Endothelial cell of umbilical vein (primary cell): ENCODE data around the gene PLEKHM2. TPM values are rescaled to one million over a fixed set of nuclear protein-coding genes. Genes with fewer than 3 reads are reported as not detected.

Experiments
- BruUV-seq: library from RNA; stranded (reverse); fragments of 400-500 nt; replicated peaks from 2 replicates; lab custom pipeline; 2021; lab: Mats Ljungman, UMichigan
- CTCF ChIA-PET: fragments of 300-600, 350-600 bp; sonication (Branson Sonifier 250); formaldehyde crosslinking; loops from one replicate; lab custom pipeline; 2021; ENCODE audit warnings: antibody characterized with exemption, inconsistent platforms; lab: Charles Lee
- POLR2A ChIA-PET: fragments of 300-600, 350-600 bp; sonication (Branson Sonifier 250); formaldehyde crosslinking; loops from one replicate; lab custom pipeline; 2021; ENCODE audit warnings: antibody characterized with exemption, inconsistent platforms; lab: Charles Lee
- DNase-seq: peaks from one replicate; pipeline ENCODE4 v3.0.0-alpha.2; 2011; ENCODE audit warnings: low read depth, low spot score
- FAIRE-seq: peaks from 2 replicates; lab custom pipeline; 2011; peaks lifted over from hg19 to GRCh38; lab: Jason Lieb, UNC
- H2AFZ ChIP-seq: 2 replicates; pipeline ENCODE4 v1.6.0; 2012; ENCODE audit warnings: low read depth, low read length, control low read depth, inconsistent platforms
- H3K27ac ChIP-seq: 2 replicates; pipeline ENCODE4 v1.5.1; 2011; ENCODE audit warnings: low read depth, mild to moderate bottlenecking, control low read depth, low read length, moderate library complexity; ENCODE audit not compliant: insufficient read depth
- H3K27me3 ChIP-seq, 2 experiments: 2 replicates each; pipeline versions ENCODE4 v1.6.0 to v1.6.1; 2011; ENCODE audit warnings: low read length in 2 of 2, mixed read lengths in 1 of 2; ENCODE audit not compliant: control insufficient read depth in 2 of 2, insufficient read depth in 2 of 2
- H3K36me3 ChIP-seq, 2 experiments: 2 replicates in 1 of 2; 3 replicates in 1 of 2; pipeline ENCODE4 v1.5.1; 2011; ENCODE audit warnings: low read length in 2 of 2, mild to moderate bottlenecking in 1 of 2, moderate library complexity in 1 of 2; ENCODE audit not compliant: control insufficient read depth in 2 of 2, insufficient read depth in 2 of 2; ENCODE audit errors: extremely low read depth in 1 of 2
- H3K4me1 ChIP-seq: 3 replicates; pipeline ENCODE4 v1.5.1; 2011; ENCODE audit warnings: mild to moderate bottlenecking, low read length; ENCODE audit not compliant: control insufficient read depth, insufficient read depth; ENCODE audit errors: extremely low read depth
- H3K4me2 ChIP-seq: 2 replicates; pipeline ENCODE4 v1.6.1; 2011; ENCODE audit warnings: low read length, control low read depth, mixed read lengths; ENCODE audit not compliant: insufficient read depth
- H3K4me3 ChIP-seq, 3 experiments: fragments of 200-600 bp in 1 of 3; sonication (generic), shearing (Covaris generic) in 1 of 3; replicated peaks in 1 of 3; 2 replicates each; pipeline ENCODE4 v1.5.1; 2011 to 2016; ENCODE audit warnings: control low read depth in 3 of 3, low read length in 3 of 3, mild to moderate bottlenecking in 2 of 3, inconsistent platforms in 1 of 3, low read depth in 1 of 3, moderate library complexity in 1 of 3; ENCODE audit not compliant: insufficient read depth in 1 of 3
- H3K79me2 ChIP-seq: 2 replicates; pipeline ENCODE4 v1.6.0; 2012; ENCODE audit warnings: low read length, inconsistent platforms; ENCODE audit not compliant: control insufficient read depth, insufficient read depth
- H3K9ac ChIP-seq: replicated peaks from 2 replicates; pipeline ENCODE3; 2011; ENCODE audit warnings: low read length, control low read depth; ENCODE audit not compliant: insufficient read depth; ENCODE audit errors: extremely low read depth
- H3K9me1 ChIP-seq: replicated peaks from 3 replicates; pipeline ENCODE4 v1.6.0; 2011; ENCODE audit warnings: mild to moderate bottlenecking, low read length; ENCODE audit not compliant: control insufficient read depth, insufficient read depth; ENCODE audit errors: extremely low read depth
- H3K9me3 ChIP-seq: replicated peaks from 2 replicates; pipeline ENCODE4 v1.5.1; 2012; ENCODE audit warnings: low read length, inconsistent platforms; ENCODE audit not compliant: control insufficient read depth, insufficient read depth
- H4K20me1 ChIP-seq: replicated peaks from 2 replicates; pipeline ENCODE3; 2011; ENCODE audit warnings: mild to moderate bottlenecking, low read length; ENCODE audit not compliant: control insufficient read depth, insufficient read depth; ENCODE audit errors: extremely low read depth
- EZH2 ChIP-seq: IDR thresholded peaks from 2 replicates; pipeline ENCODE4 v1.6.1; 2012; ENCODE audit warnings: borderline replicate concordance, low read depth, mild to moderate bottlenecking, moderate library complexity, low read length, inconsistent platforms; ENCODE audit not compliant: severe bottlenecking
- FOS ChIP-seq: IDR thresholded peaks from 2 replicates; pipeline ENCODE4 v1.6.1; 2011; ENCODE audit warnings: mild to moderate bottlenecking, low read length, moderate library complexity, borderline replicate concordance; ENCODE audit not compliant: insufficient read depth
- GATA2 ChIP-seq: IDR thresholded peaks from 2 replicates; pipeline ENCODE4 v1.7.0; 2011; ENCODE audit warnings: low read depth, mild to moderate bottlenecking, moderate library complexity, mixed read lengths, low read length; ENCODE audit not compliant: insufficient read length, insufficient read depth
- JUN ChIP-seq: IDR thresholded peaks from 2 replicates; pipeline ENCODE4 v1.6.1; 2011; ENCODE audit warnings: borderline replicate concordance, low read depth; ENCODE audit not compliant: insufficient read length, insufficient read depth
- MYC ChIP-seq: IDR thresholded peaks from one replicate; pipeline ENCODE4 v1.6.1; 2011; ENCODE audit warnings: mild to moderate bottlenecking, low read depth, low read length
- POLR2A ChIP-seq: IDR thresholded peaks from 2 replicates; pipeline ENCODE4 v1.6.1; 2012; ENCODE audit warnings: low read depth, mild to moderate bottlenecking, control low read depth, low read length
- POLR2AphosphoS5 ChIP-seq: IDR thresholded peaks from 2 replicates; pipeline ENCODE4 v1.6.1; 2012; ENCODE audit warnings: low read depth, mild to moderate bottlenecking, control low read depth, low read length, moderate library complexity; ENCODE audit not compliant: insufficient read depth
- dilution Hi-C: fragments of 300-500 bp; cut with MboI; formaldehyde crosslinking; loops from one replicate; pipeline ENCODE4 v1.15.0; 2019; ENCODE audit warnings: low sequenced_read_pairs; ENCODE audit not compliant: extremely low pct_ligation_motif_present
- intact Hi-C: fragments of 100-400 bp; cut with micrococcal nuclease; formaldehyde crosslinking; loops from one replicate; pipeline ENCODE4 v1.10.0; 2022
- polyA plus RNA-seq, 4 experiments: library from polyadenylated mRNA; depleted of rRNA in 3 of 4; stranded (reverse) in 3 of 4; unstranded in 1 of 4; fragments of >200 nt; gene quantifications; 2 replicates each; pipeline versions ENCODE4 v1.2.1 to v1.2.3, GENCODE V29; 2011 to 2012; ENCODE audit warnings: missing spikeins in 1 of 4
- total RNA-seq: library from RNA; stranded (reverse); gene quantifications from 2 replicates; pipeline ENCODE4 v1.2.3, GENCODE V29; 2021
- TF ChIP-seq, protein P1 (sequence below): IDR thresholded peaks from 2 replicates; pipeline ENCODE4 v1.6.1; 2011; ENCODE audit not compliant: insufficient read depth, insufficient read length
- TF ChIP-seq, protein P2 (sequence below), 2 donors: IDR thresholded peaks; 1 replicate in 1 of 2; 2 replicates in 1 of 2; pipeline ENCODE4 v1.5.1; 2011; ENCODE audit warnings: low read length in 2 of 2, mild to moderate bottlenecking in 2 of 2, moderate library complexity in 2 of 2, control low read depth in 1 of 2, inconsistent platforms in 1 of 2, low read depth in 1 of 2; ENCODE audit not compliant: insufficient read depth in 1 of 2; ENCODE audit errors: extremely low read depth in 1 of 2

PLEKHM2 gene
- total and polyA plus RNA-seq, 2 donors (not counting 3 experiments of a cell fraction or from before 2014, with no cell fraction given), result 60.6 to 67.5 TPM

DNA sequence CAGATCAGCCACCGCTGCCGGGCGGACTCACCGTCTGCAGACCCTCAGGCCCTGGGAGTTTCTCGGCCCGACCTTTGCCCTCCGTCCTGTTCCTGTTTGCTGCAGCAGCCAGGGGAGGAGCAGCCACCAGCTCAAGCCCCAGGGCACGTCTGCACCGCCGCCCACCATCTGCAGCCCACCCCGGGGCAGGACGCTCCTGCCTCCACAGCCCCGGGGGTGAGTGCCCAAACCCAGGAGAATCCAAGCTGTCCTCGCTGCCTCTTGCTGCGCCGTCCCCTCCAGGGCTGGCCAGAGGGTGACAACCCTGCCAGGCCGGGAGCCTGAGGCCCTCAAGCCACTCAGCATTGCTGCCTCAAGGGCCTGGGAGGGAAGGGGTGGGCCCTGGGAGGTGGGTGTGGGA is 50.8 kb downstream of the PLEKHM2 start:
- FAIRE-seq, result no peak
- ChIA-PET POLR2A (no interaction called here), CTCF (no interaction called here)
- no TSS peak for BruUV-seq
- no peaks in the 10 kb centered on the region for H3K27me3 ChIP-seq
- intact Hi-C loops (no loop called here), dilution Hi-C loops (no loop called here)
- no peaks in the 10 kb centered on the region for H3K79me2 ChIP-seq
- H3K36me3 ChIP-seq, result peaks cover 2 to 31% of the 10 kb centered on the region in 2 experiments
- H4K20me1 ChIP-seq, result no peaks in the 10 kb centered on the region
- no peak overlapping the region for H3K27ac ChIP-seq
- no peak overlapping the region for H2AFZ ChIP-seq
- no peak overlapping the region for H3K9ac ChIP-seq
- H3K4me2 ChIP-seq, result no peak overlapping the region
- H3K9me1 ChIP-seq, result no peaks in the 10 kb centered on the region
- DNase-seq, result no peak
- no peaks in the 10 kb centered on the region for H3K4me1 ChIP-seq
- no peaks in the 10 kb centered on the region for H3K9me3 ChIP-seq
- TF ChIP-seq, protein P1, sequence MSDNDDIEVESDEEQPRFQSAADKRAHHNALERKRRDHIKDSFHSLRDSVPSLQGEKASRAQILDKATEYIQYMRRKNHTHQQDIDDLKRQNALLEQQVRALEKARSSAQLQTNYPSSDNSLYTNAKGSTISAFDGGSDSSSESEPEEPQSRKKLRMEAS, result no peak
- no peak for TF ChIP-seq POLR2AphosphoS5
- no peak overlapping the region for H3K4me3 ChIP-seq

DNA sequence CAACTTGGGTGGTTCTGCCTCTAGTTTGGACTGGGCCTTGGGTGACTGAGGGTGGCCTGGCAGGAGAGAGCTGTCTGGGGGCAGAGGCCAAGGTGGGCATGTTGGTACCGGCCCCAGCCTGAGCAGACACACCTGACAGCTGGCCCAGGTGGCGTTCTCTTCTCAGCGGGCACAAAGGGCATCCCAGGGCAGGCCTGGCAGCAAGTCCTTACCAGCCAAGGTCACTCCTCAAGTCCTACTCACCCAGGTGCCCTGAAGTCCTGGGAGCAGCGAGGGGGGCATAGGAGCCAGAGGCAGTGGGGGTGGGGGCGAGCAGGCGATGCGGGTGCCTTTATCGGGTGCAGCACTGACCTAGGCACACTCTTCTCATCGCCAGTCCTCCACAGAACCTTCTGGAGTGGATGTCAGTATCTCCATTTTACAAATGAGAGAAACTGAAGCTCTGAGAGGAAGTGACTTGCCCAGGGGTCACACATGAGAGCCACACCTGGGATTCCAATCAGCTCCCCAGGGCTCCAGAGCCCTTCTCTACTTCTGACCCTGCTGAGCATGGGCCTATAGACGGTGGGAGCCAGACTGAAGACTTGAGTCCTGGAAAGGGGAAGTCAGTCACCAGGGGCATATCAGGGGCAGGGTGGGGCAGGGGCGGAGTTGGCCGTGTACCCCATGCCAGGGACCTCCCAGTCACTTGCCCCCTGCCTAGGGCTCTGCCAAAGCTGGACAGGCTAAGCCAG is 51.4 kb downstream of the PLEKHM2 start:
- Histone ChIP-seq H2AFZ (no peak overlapping the region), H3K79me2 (no peaks in the 10 kb centered on the region), H3K4me3 (no peak overlapping the region), H3K9me1 (no peaks in the 10 kb centered on the region), H3K9me3 (no peaks in the 10 kb centered on the region), H3K27ac (no peak overlapping the region), H3K4me1 (no peaks in the 10 kb centered on the region), H3K9ac (no peak overlapping the region), H3K27me3 (no peaks in the 10 kb centered on the region), H4K20me1 (no peaks in the 10 kb centered on the region), H3K4me2 (no peak overlapping the region), H3K36me3 (peaks cover 2 to 31% of the 10 kb centered on the region in 2 experiments)
- POLR2A ChIA-PET, result no interaction called here
- no peak for FAIRE-seq
- TF ChIP-seq, protein P1, result no peak
- TF ChIP-seq MYC, result no peak
- TF ChIP-seq, protein P2, sequence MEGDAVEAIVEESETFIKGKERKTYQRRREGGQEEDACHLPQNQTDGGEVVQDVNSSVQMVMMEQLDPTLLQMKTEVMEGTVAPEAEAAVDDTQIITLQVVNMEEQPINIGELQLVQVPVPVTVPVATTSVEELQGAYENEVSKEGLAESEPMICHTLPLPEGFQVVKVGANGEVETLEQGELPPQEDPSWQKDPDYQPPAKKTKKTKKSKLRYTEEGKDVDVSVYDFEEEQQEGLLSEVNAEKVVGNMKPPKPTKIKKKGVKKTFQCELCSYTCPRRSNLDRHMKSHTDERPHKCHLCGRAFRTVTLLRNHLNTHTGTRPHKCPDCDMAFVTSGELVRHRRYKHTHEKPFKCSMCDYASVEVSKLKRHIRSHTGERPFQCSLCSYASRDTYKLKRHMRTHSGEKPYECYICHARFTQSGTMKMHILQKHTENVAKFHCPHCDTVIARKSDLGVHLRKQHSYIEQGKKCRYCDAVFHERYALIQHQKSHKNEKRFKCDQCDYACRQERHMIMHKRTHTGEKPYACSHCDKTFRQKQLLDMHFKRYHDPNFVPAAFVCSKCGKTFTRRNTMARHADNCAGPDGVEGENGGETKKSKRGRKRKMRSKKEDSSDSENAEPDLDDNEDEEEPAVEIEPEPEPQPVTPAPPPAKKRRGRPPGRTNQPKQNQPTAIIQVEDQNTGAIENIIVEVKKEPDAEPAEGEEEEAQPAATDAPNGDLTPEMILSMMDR (IDR thresholded peaks at IDR 0.05; ENCODE audit: extremely low read depth in 1 of 2, insufficient read depth in 1 of 2, low read depth in 1 of 2, low read length in 2 of 2), result no peak
- no peak for TF ChIP-seq FOS
- no peak for TF ChIP-seq POLR2AphosphoS5
- no peak for TF ChIP-seq POLR2A
- TF ChIP-seq EZH2, result no peak
- no peak for TF ChIP-seq JUN
- TF ChIP-seq GATA2, result no peak
- intact Hi-C loops (no loop called here), dilution Hi-C loops (no loop called here)
- no peak for DNase-seq
- BruUV-seq, result no TSS peak
- CTCF ChIA-PET, result interaction anchor here (0.8 to 1.2 kb wide), 2 partner anchors 14 to 24 kb away, joined by 3 read pairs; no protein-coding TSS in a partner anchor
